ENCODE measurements around the gene VRK1.

VRK1 gene

GRCh38 chr14:96930526-96930925, 133.3 kb downstream of the VRK1 start:
- ATAC-seq (no peak), DNase-seq (no peak)
- Mint-ChIP-seq H3K9me3 (peaks cover 0 to 7% of the 10 kb centered on the region in 2 donors), H3K27me3 (no peaks in the 10 kb centered on the region), H3K4me1 (no peaks in the 10 kb centered on the region), H3K4me3 (no peak overlapping the region), H3K27ac (no peak overlapping the region)
